Globus pallidus (tissue), 1 donor: ENCODE data around the gene CMYA5.

Source experiments
- DNase-seq: peaks from one replicate; pipeline ENCODE4 v3.0.0-alpha.2; 2015; ENCODE audit warnings: low spot score

CMYA5 gene

DNA sequence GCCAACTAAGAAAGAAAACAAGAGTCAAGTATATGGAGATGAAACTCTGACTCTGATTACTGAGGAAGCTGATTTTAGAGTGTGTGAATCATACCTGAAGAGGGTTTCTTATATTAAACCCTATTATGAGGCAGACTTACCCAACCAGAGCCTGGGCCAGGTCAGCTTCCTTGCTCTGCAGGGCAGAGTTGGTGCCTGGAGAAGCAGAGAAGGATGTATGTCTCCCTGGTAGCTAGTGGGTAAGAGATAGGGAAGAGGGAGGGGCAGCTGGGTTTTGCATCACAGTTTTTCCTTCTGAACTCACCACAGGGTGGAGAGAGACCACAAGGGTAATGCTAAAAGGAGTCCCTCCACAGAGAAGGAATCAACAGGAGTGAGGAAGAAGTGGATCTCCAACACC is 104.1 kb downstream of the CMYA5 start:
- DNase-seq = no peak

DNA sequence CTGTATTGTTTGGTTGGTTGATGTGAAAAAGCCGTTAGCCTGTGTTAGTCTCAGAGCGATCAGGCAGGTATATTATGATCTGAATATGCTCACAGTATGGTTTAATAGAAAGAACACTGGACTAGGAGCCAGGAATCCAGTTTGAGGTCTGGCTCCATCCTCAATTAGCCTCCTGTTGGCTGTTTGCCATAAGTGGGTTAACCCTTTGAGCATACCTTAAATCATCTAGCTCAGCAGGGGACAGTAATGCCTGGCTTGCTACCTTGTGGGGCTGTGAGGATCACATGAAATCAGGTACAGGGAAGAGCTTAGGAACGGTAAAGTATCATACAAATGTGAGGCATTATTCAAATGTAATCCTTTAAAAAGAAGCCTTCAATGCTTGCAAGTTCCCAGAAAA is 104.7 kb downstream of the CMYA5 start:
- no peak for DNase-seq

DNA sequence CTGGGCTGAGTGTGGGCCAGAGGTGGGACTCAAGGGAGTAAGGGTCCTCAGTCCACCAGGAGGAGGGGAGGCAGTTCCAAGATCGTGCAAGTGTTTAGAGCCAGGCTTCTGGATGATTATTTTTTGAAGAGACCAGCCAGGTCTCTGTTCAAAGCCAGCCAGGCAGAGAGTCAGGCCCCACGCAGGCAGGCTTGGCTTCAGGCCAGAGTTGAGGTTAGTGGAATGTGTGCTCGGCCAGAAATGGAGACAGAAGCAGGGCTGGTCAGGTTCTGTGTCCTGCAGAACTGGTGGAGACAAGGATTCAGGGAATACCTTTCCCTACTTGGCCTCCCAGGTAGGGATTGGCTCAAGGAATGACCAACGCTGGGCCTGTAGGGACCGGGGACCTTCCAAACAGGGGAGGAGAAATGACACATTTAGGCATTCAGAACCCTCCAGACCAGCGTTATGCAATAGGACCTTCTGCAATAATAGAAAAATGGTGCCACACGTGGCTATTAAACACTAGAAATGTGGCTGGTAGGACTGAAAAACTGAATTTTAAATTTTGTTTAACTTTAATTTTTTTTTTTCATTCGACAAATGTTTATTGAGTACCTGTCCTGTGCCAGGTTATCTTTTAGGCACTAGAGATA is 106.2 kb downstream of the CMYA5 start:
- no peak for DNase-seq

DNA sequence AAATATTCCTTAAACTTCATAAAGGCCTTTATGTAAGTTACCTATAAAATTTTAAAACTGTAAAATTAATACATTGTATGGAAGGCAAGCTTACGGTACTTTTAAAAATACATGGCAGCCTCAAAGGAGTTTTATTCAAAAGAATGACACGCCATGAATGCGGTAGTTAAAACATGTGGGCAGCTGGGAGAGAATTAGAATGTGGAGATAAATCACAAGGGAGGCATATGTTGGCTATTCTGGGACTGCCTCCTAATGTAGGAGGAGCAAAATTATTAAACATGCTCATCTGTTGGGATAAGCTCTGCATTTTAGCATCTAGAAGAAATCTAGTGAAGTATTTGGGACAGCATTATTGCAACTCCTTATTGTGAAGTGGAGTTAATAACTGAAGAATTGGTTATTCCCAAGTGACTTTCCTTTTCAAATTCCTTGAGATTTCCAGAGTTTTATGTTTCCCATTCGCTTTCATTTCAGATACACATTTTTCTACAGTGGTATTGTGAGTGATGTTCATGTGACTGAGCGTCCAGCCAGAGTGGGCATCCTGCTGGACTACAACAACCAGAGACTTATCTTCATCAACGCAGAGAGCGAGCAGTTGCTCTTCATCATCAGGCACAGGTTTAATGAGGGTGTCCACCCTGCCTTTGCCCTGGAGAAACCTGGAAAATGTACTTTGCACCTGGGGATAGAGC is 109.4 kb downstream of the CMYA5 start:
- DNase-seq = no peak

DNA sequence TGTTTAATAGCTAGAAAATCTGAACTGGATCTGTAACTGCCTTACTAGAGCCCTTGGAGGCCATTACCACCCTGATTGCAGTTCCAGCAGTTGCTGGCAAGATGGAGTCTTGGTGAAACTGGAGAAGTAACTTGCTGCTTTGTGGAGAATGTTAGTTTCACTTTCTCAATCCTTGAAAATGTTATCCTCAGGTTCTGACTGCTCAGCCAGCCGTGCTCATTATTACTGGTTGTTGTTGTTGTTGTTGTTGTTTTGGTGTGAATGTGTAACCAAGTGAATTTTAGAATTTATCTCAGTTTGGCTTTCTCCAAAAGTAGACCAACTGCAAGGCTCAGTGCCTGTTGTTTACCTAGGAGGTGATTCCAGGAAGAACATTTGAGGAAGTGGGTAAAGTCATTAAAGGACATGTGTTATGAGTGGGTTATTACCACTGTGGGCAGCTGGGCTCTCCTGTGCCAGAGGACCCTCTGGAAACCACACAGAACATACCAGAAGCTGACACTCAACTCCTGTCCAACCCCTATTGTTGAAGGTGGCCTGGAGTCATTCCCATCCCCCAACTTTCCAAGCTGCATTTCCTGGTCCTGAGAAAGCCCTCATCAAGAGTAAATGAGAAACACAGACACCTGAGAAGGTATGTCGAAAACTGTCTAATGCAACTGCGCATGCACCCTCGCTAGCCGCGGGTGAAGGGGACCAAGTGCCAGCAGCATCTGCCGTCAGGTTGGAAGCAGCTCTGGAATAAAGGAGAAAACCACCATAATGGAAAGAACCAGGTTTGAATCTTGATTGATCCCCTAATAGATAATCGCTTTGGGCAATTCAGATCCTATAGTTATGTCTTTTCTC is 111.6 kb downstream of the CMYA5 start:
- no peak for DNase-seq

DNA sequence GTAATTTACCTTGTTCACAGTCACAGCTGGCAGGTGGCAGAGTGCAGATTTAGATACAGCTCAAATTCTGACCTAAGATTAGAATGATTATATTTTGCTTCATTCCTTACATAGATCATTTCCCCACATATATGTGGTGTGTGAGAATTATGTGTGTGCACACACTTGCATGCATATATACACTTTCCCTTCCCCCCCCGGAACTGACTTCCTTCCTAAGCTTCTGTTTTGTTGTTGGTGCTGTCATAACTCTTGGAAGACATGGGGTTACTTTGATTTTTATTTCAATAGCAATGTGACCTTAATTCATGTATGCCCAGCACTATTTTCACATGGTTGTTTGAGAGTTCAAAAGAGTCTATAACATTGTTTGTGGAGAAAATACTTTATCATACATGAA is 112.8 kb downstream of the CMYA5 start:
- DNase-seq = no peak

DNA sequence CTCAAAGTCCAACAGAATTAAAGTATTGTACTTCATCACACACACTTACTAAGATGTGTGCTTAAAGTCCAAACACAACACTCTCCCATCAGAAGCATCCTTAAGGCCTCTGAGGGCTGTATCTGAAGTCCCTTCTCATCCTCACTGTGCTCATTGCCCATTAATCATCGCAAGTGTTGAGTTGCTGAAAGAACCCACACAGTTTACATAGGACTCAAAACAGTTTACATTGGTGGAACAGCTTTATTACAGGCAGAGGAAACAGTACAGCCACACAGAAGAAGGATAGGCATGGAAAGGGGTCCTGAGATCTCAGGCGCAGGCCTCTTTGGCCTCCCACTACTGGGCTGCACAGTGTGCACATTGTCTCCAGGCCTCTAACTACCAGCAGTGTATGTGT is 113.4 kb downstream of the CMYA5 start:
- DNase-seq = no peak

DNA sequence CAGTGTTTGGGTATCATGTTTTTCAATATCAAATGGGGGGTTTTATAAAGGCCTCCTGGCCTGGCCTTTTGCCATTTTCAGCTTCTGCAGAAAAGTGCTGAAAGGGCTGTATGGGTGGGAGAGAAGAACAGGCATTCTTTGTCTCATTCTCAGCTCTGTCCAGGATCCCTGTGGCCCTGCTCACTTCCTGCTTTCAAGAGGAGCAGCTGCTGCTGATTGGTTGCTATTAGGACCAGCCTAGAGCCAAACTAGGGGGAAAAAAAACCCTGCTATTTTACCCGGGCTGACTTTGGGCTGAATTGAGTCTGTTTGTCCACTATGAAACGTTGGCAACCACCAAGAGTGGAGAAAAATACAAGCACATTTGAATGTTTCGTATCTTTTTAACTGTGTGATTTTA is 117.1 kb downstream of the CMYA5 start:
- peak; percentile 75 for DNase-seq

- DNase-seq = no peak
Measured at GRCh38 chr5:79809743-79810142, 120.1 kb downstream of the CMYA5 start.

- DNase-seq = no peak
Measured at GRCh38 chr5:79811081-79811480, 121.4 kb downstream of the CMYA5 start.

GRCh38 chr5:79811904-79812303 is 122.3 kb downstream of the CMYA5 start:
- DNase-seq = no peak

DNA sequence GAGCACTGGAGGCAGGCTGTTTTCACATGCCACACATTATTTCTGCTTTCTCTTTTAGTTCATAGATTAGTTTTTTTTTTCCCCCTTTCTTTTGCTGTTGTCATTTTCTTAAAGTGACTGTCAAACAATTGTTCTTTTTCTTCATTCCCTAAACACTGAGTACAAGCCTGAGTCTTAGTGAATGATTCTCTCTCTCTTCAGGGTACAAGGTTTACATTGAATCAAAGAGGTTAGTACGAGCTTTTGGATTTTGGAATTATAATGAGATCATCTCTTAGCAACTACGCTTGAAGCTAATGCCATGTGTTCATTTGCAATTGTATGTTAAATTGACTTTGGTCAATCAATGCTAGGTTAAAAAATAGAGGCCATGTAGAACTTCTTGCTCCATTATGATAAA is 125.1 kb downstream of the CMYA5 start:
- no peak for DNase-seq

GRCh38 chr5:79816014-79816413 is 126.4 kb downstream of the CMYA5 start:
- DNase-seq = no peak

DNA sequence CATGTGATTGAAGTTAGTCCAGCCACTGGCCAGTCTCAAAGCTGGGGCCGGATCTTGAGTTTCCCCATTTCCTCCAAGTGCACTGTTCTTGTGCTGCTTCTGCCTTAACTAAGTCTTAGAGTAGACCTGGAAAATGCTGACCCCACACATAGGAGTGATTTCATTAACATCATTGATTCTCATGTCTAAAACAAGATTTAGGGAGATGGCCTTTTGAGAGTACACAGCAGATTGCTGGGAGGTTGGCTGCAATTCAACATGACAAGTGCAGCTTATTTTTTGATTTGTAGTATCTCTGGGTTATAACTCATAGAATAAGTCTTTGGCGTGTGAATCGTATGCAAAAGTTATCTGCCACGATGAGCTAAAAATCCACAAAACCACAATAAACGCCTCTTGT is 131.0 kb downstream of the CMYA5 start:
- DNase-seq = no peak

DNA sequence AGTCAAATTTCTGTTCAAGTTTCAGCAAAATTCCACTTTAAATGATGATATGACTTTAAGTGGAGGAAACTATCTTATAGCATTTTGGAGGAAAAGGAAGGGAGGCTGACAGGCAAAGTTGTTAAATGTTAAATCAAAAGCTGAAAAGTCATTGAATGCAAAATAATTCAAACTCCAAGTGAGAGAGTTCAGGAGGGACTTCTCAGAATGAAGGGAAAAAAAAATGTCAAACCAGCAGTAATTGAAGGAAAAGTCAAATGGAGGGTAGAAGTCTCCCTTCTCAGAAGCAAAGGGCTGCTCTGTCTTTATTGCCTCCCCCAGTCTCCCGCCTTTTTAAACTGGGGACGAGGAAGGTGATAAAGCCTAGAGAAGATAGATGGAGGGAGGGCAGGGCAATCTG is 134.8 kb downstream of the CMYA5 start:
- DNase-seq = no peak

DNA sequence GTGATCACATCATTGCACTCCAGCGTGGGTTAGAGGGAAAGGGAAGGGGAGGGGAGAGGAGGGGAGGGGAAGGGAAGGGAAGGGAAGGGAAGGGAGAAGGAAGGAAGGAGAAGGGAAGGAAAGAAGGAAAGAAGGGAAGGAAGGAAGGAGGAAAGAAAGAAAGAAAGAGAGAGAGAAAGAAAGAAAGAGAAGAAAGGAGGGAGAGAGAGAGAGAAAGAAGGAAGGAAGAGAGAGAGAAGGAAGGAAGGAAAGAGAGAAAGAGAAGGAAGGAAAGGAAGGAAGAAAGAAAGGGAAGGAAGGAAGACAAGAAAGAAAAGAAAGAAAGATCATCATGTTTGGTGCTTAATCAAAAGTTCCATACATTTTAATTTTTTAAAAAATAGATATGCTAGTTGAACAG is 136.2 kb downstream of the CMYA5 start:
- no peak for DNase-seq

- no peak for DNase-seq
Measured at GRCh38 chr5:79827159-79827629, 137.6 kb downstream of the CMYA5 start.

GRCh38 chr5:79829260-79829659 is 139.6 kb downstream of the CMYA5 start:
- no peak for DNase-seq

DNA sequence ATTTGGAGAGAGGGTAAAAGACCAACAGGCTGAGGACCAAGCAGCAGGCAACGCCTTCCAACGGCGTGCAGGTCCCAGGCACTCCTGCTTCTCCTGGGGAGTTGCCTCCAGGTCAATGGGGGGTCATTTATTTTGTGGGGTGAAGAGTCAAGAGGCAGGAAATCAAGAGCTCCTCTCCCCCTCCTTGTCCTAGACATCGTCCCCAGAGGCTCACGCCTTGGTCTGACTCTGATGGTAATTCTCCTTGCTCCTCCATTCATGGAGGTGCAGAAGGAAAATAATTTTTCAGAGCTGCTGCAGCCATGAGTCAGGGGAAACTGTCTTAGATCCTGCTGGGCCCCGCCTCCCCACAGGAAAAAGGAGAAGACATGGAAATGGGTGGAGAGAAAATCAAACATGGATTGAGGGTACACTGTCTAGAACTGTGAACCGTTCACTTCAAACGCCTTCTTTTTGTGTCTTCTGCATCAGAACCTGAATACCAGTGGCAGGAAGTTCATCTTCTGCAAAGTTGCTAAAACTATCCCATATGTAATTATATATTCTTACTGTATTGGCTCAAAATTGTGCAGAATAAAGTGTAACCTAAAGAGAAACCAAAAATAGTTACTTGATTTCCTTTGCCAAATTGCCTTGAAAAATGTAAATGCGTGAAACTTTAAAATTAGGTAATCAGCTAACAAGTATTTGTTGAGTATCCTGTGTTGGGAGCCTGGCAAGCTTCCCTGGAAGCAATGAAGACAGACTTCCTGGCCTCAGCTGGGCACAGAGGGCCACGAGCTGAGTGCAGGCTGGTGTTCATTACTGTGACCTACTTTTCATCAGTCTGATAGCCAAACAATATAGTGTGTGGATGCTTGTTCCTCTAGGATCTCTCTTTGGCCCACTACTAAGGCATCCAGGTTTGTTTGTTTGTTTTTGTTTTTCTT is 142.0 kb downstream of the CMYA5 start:
- DNase-seq = no peak

DNA sequence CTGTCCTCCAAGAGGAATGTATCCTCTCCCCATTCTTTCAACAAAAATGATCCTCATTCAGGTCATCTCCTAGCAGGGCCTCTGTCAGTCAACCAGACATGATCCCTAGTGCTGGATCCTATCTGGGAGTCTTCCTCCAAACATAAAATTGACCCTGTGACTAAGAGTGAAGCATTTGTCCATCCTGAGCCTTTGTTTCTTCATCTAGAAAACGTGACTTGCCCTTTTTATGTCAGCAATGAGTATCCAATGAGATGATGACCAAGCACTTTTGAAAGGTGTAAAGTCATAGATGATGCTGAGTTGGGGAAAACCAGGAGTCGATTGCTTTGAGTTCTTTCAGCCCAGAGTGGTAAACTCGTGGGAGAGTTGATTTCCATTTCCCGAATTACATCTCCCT is 143.3 kb downstream of the CMYA5 start:
- no peak for DNase-seq

GRCh38 chr5:79834098-79834753 is 144.6 kb downstream of the CMYA5 start:
- no peak for DNase-seq
